Mesenchymal stem cell (in vitro differentiated cells and primary cell): Measurements from ENCODE around the gene PBX2.
A peak's percentile ranks its signal among the peaks of the same experiment; 100 is the strongest.

Experiments used
- DNase-seq: peaks from one replicate; pipeline ENCODE4 v3.0.0-alpha.2; 2013
- H2AFZ ChIP-seq: one replicate; pipeline ENCODE4 v1.6.1; 2013; ENCODE audit warnings: low read depth, mild to moderate bottlenecking, control low read depth, inconsistent platforms, low read length, moderate library complexity
- H2AK5ac ChIP-seq: 2 replicates; pipeline ENCODE4 v1.6.1; 2013; ENCODE audit warnings: low read length, moderate library complexity, mild to moderate bottlenecking, inconsistent platforms; ENCODE audit not compliant: severe bottlenecking
- H2BK120ac ChIP-seq: one replicate; pipeline ENCODE4 v1.6.1; 2013; ENCODE audit warnings: low read depth, mild to moderate bottlenecking, inconsistent platforms, low read length, moderate library complexity
- H2BK12ac ChIP-seq, 2 experiments: one replicate each; pipeline ENCODE4 v1.6.1; 2013; ENCODE audit warnings: inconsistent platforms in 2 of 2, low read length in 2 of 2, mild to moderate bottlenecking in 2 of 2, moderate library complexity in 2 of 2, control low read depth in 1 of 2
- H2BK15ac ChIP-seq: one replicate; pipeline ENCODE4 v1.6.1; 2013; ENCODE audit warnings: mild to moderate bottlenecking, low read depth, inconsistent platforms; ENCODE audit not compliant: poor library complexity, severe bottlenecking
- H2BK5ac ChIP-seq: 2 replicates; pipeline ENCODE4 v1.6.1; 2013; ENCODE audit warnings: low read depth, mild to moderate bottlenecking, low read length, control low read depth, inconsistent platforms; ENCODE audit not compliant: poor library complexity, severe bottlenecking
- H3K14ac ChIP-seq, 2 experiments: one replicate each; pipeline ENCODE4 v1.6.1; 2013; ENCODE audit warnings: inconsistent platforms in 2 of 2, low read length in 2 of 2, control low read depth in 1 of 2, mild to moderate bottlenecking in 1 of 2, moderate library complexity in 1 of 2
- H3K18ac ChIP-seq, 2 experiments: one replicate each; pipeline ENCODE4 v1.6.1; 2013; ENCODE audit warnings: inconsistent platforms in 2 of 2, low read length in 2 of 2, control low read depth in 1 of 2, low read depth in 1 of 2, mild to moderate bottlenecking in 1 of 2
- H3K23ac ChIP-seq, 2 experiments: one replicate each; pipeline ENCODE4 v1.6.1; 2013; ENCODE audit warnings: inconsistent platforms in 2 of 2, low read length in 2 of 2, mild to moderate bottlenecking in 2 of 2, moderate library complexity in 2 of 2, control low read depth in 1 of 2
- H3K27ac ChIP-seq: 2 replicates; pipeline ENCODE4 v1.5.1; 2013; ENCODE audit warnings: mild to moderate bottlenecking, moderate library complexity, low read length, control low read depth, inconsistent platforms; ENCODE audit not compliant: poor library complexity, severe bottlenecking
- H3K27me3 ChIP-seq, 2 experiments: 2 replicates each; pipeline versions ENCODE4 v1.6.1 to v1.7.0; 2013; ENCODE audit warnings: low read length in 2 of 2, mild to moderate bottlenecking in 2 of 2, moderate library complexity in 2 of 2, control low read depth in 1 of 2, inconsistent platforms in 1 of 2; ENCODE audit not compliant: control insufficient read depth in 1 of 2, insufficient read depth in 1 of 2
- H3K36me3 ChIP-seq, 2 experiments: 2 replicates each; pipeline versions ENCODE4 v1.6.1 to v1.7.0; 2013; ENCODE audit warnings: low read length in 2 of 2, control low read depth in 1 of 2, inconsistent platforms in 1 of 2, low read depth in 1 of 2, mild to moderate bottlenecking in 1 of 2; ENCODE audit not compliant: insufficient read depth in 2 of 2, control insufficient read depth in 1 of 2
- H3K4ac ChIP-seq, 2 experiments: one replicate each; pipeline ENCODE4 v1.6.1; 2013; ENCODE audit warnings: inconsistent platforms in 2 of 2, low read length in 2 of 2, mild to moderate bottlenecking in 2 of 2, moderate library complexity in 2 of 2, control low read depth in 1 of 2, low read depth in 1 of 2
- H3K4me1 ChIP-seq: 2 replicates; pipeline ENCODE4 v1.6.1; 2013; ENCODE audit warnings: low read depth, low read length, control low read depth; ENCODE audit not compliant: control insufficient read depth, insufficient read depth
- H3K4me2 ChIP-seq: 2 replicates; pipeline ENCODE4 v1.6.1; 2013; ENCODE audit warnings: low read length, mild to moderate bottlenecking, inconsistent platforms; ENCODE audit not compliant: poor library complexity, severe bottlenecking
- H3K4me3 ChIP-seq, 2 experiments: 2 replicates each; pipeline versions ENCODE4 v1.5.1 to v1.7.0; 2013; ENCODE audit warnings: low read length in 2 of 2, mild to moderate bottlenecking in 2 of 2, control low read depth in 1 of 2, low read depth in 1 of 2; ENCODE audit not compliant: insufficient read depth in 1 of 2
- H3K79me1 ChIP-seq: replicated peaks from 2 replicates; pipeline ENCODE4 v1.6.1; 2013; ENCODE audit warnings: mild to moderate bottlenecking, control low read depth, low read length, inconsistent platforms; ENCODE audit not compliant: poor library complexity, severe bottlenecking
- H3K9ac ChIP-seq: 2 replicates; pipeline ENCODE4 v1.7.0; 2013; ENCODE audit warnings: mild to moderate bottlenecking, low read length, moderate library complexity
- H3K9me3 ChIP-seq: 2 replicates; pipeline ENCODE4 v1.7.0; 2013; ENCODE audit warnings: mild to moderate bottlenecking, low read length; ENCODE audit not compliant: control insufficient read depth
- H4K8ac ChIP-seq: one replicate; pipeline ENCODE4 v1.6.1; 2013; ENCODE audit warnings: inconsistent platforms, mild to moderate bottlenecking, low read length, moderate library complexity
- H4K91ac ChIP-seq: one replicate; pipeline ENCODE4 v1.6.1; 2013; ENCODE audit warnings: mild to moderate bottlenecking, low read length, inconsistent platforms
- WGBS: methylation state at CpG from one replicate; pipeline ENCODE4 v1.1.7; 2013; ENCODE audit warnings: mixed read lengths; 5-methylcytosine and 5-hydroxymethylcytosine counted together

PBX2 gene

GRCh38 chr6:32224696-32225095 lies 34.7 kb upstream of the PBX2 start:
- no peak overlapping the region for H4K91ac ChIP-seq
- WGBS, result 50% methylated on average over 1 of the region's 2 CpGs
- no peak overlapping the region for H3K27ac ChIP-seq
- H3K36me3 ChIP-seq, result no peaks in the 10 kb centered on the region
- no peaks in the 10 kb centered on the region for H3K4me1 ChIP-seq
- peaks cover 24 to 55% of the 10 kb centered on the region in 2 experiments for H3K27me3 ChIP-seq
- H3K79me1 ChIP-seq, result no peaks in the 10 kb centered on the region
- H2AK5ac ChIP-seq, result no peak overlapping the region
- H3K4me3 ChIP-seq, result no peak overlapping the region
- no peak overlapping the region for H2BK12ac ChIP-seq
- H3K14ac ChIP-seq, result no peak overlapping the region
- no peak overlapping the region for H2BK5ac ChIP-seq
- no peak overlapping the region for H3K18ac ChIP-seq
- no peak for DNase-seq
- H3K4me2 ChIP-seq, result no peak overlapping the region
- no peak overlapping the region for H3K23ac ChIP-seq
- no peaks in the 10 kb centered on the region for H3K9me3 ChIP-seq
- H2AFZ ChIP-seq, result no peak overlapping the region
- no peak overlapping the region for H2BK15ac ChIP-seq
- no peak overlapping the region for H2BK120ac ChIP-seq
- H3K9ac ChIP-seq, result no peak overlapping the region
- no peak overlapping the region for H3K4ac ChIP-seq
- no peak overlapping the region for H4K8ac ChIP-seq

- 69% methylated on average over 19 of the region's 20 CpGs for WGBS
- Histone ChIP-seq H4K8ac (no peak within 1 kb of the TSS), H3K4me2 (no peak within 1 kb of the TSS), H3K18ac (no peak within 1 kb of the TSS), H3K27me3 (peaks cover 35 to 67% of the 10 kb centered on the region in 2 experiments), H3K4ac (no peak within 1 kb of the TSS), H3K79me1 (no peaks in the 10 kb centered on the region), H4K91ac (no peak within 1 kb of the TSS), H2AFZ (no peak within 1 kb of the TSS), H3K36me3 (no peaks in the 10 kb centered on the region), H3K23ac (peak within 1 kb of the TSS in 1 of 2 experiments; percentile 27), H2BK12ac (no peak within 1 kb of the TSS), H2AK5ac (no peak within 1 kb of the TSS), H2BK15ac (no peak within 1 kb of the TSS), H3K27ac (no peak within 1 kb of the TSS), H2BK120ac (no peak within 1 kb of the TSS), H3K9me3 (no peaks in the 10 kb centered on the region), H3K14ac (peak within 1 kb of the TSS in 1 of 2 experiments; percentile 28), H2BK5ac (no peak within 1 kb of the TSS), H3K4me3 (no peak within 1 kb of the TSS), H3K4me1 (no peaks in the 10 kb centered on the region), H3K9ac (no peak within 1 kb of the TSS)
- DNase-seq, result no peak
Observed at GRCh38 chr6:32223258-32224235, 33.5 kb upstream of the PBX2 start, which contains the start of gene NOTCH4. NOTCH4 (minus strand) TSS chr6:32224067; CDS start chr6:32223928, 139 bp downstream.

DNA sequence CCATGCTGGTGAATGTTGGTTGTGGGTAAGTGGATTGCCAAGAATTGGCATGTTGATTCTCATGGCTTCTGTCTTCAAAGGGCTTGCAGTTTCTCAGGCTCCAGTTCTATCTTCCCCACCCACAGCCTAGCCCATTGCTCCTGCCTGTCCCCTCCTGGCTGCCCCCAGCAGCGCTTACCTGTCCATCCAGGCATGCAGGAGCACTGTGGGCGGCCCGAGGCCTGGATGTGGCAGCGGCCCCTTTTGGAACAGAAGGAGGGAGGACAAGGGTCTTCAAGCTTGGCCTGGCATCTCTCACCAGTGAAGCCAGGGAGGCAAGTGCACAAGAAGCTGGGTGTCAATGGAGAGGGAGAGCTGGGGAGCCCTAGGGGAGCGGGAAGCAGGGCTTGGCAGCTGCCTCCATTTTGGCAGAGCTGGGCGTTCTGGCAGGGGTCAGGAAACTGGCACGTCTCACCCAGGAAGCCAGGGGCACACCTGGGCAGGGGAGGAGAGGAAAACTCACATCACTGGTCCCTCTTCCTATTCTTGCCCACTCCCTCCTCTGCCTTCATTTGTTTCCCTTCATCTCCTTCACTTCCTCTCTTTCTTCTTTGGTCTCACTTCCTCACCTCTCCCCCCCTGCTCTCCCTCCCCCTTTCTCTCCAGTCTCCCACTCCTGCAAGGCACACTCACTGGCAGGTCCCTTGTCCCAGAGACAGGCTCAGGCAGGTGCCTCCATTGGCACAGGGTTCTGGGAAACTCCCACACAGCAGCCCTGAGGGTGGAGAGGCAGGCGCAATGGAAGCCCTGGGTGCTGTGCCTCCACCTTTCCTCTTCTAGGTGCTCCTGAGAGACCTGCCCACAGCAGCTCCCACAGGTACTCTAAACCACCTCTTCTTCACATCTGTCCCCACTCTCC lies 32.6 kb upstream of the PBX2 start:
- no peak overlapping the region for H2BK120ac ChIP-seq
- no peaks in the 10 kb centered on the region for H3K79me1 ChIP-seq
- H4K8ac ChIP-seq, result no peak overlapping the region
- H3K4ac ChIP-seq, result no peak overlapping the region
- H2BK12ac ChIP-seq, result no peak overlapping the region
- H3K27ac ChIP-seq, result no peak overlapping the region
- H3K4me3 ChIP-seq, result no peak overlapping the region
- no peak overlapping the region for H3K18ac ChIP-seq
- no peak overlapping the region for H2AFZ ChIP-seq
- H3K4me2 ChIP-seq, result no peak overlapping the region
- WGBS, result 89% methylated on average over 8 of the region's 8 CpGs
- no peak overlapping the region for H4K91ac ChIP-seq
- peaks cover 45 to 76% of the 10 kb centered on the region in 2 experiments for H3K27me3 ChIP-seq
- no peak overlapping the region for H3K9ac ChIP-seq
- H3K23ac ChIP-seq, result no peak overlapping the region
- no peaks in the 10 kb centered on the region for H3K4me1 ChIP-seq
- no peak overlapping the region for H3K14ac ChIP-seq
- H3K9me3 ChIP-seq, result no peaks in the 10 kb centered on the region
- H2BK5ac ChIP-seq, result no peak overlapping the region
- H2BK15ac ChIP-seq, result no peak overlapping the region
- DNase-seq, result no peak
- H3K36me3 ChIP-seq, result no peaks in the 10 kb centered on the region
- H2AK5ac ChIP-seq, result no peak overlapping the region

DNA sequence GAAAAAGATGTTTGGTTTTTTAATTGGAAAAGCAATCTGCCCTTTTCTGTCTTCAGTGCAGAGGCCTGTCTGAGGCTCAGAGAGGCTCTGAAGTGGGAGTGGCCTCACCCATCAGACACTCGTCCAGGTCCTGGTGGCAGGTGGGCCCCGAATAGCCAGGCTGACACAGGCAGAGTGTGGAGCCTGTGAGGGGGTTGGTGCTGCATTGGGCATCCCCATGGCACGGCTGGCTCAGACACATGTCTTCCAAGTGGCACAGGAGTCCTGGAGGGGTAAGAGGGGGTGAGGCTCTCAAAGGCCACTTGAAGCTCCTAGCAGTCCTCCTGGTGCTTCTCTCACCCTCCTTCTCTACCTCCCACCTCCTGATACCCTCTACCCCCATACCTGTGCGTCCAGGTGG lies 30.0 kb upstream of the PBX2 start:
- no peak overlapping the region for H2AK5ac ChIP-seq
- no peaks in the 10 kb centered on the region for H3K79me1 ChIP-seq
- no peak overlapping the region for H2BK12ac ChIP-seq
- DNase-seq, result no peak
- no peak overlapping the region for H3K9ac ChIP-seq
- H3K14ac ChIP-seq, result no peak overlapping the region
- no peak overlapping the region for H2BK15ac ChIP-seq
- H2BK5ac ChIP-seq, result no peak overlapping the region
- H3K27me3 ChIP-seq, result peaks cover 46 to 78% of the 10 kb centered on the region in 2 experiments
- no peak overlapping the region for H4K8ac ChIP-seq
- no peak overlapping the region for H2AFZ ChIP-seq
- no peak overlapping the region for H3K23ac ChIP-seq
- H3K18ac ChIP-seq, result no peak overlapping the region
- H3K4ac ChIP-seq, result no peak overlapping the region
- 54% methylated on average over 4 of the region's 4 CpGs for WGBS
- H3K9me3 ChIP-seq, result no peaks in the 10 kb centered on the region
- no peak overlapping the region for H3K4me3 ChIP-seq
- H3K4me2 ChIP-seq, result no peak overlapping the region
- peaks cover 0 to 2% of the 10 kb centered on the region in 2 experiments for H3K36me3 ChIP-seq
- no peak overlapping the region for H3K27ac ChIP-seq
- H3K4me1 ChIP-seq, result no peaks in the 10 kb centered on the region
- H2BK120ac ChIP-seq, result no peak overlapping the region
- H4K91ac ChIP-seq, result no peak overlapping the region
